ENCODE results near the gene CBX1.

The CBX1 gene

GRCh38 chr17:48101012-48101720 is at the start of gene CBX1:
Gene CBX1, minus strand, starts transcription at chr17:48101478. Its CDS starts 24,474 bp downstream, at chr17:48077004.
- no peak for FAIRE-seq
- peak; percentile 88 for DNase-seq (ENCODE audit: low spot score)

GRCh38 chr17:48150597-48151001 is 49.3 kb upstream of the CBX1 start:
- no peak for FAIRE-seq
- DNase-seq (ENCODE audit: low spot score): no peak

- DNase-seq (ENCODE audit: low spot score) (no peak), FAIRE-seq (no peak)
Observed at GRCh38 chr17:48149787-48150463, 48.6 kb upstream of the CBX1 start.

DNA sequence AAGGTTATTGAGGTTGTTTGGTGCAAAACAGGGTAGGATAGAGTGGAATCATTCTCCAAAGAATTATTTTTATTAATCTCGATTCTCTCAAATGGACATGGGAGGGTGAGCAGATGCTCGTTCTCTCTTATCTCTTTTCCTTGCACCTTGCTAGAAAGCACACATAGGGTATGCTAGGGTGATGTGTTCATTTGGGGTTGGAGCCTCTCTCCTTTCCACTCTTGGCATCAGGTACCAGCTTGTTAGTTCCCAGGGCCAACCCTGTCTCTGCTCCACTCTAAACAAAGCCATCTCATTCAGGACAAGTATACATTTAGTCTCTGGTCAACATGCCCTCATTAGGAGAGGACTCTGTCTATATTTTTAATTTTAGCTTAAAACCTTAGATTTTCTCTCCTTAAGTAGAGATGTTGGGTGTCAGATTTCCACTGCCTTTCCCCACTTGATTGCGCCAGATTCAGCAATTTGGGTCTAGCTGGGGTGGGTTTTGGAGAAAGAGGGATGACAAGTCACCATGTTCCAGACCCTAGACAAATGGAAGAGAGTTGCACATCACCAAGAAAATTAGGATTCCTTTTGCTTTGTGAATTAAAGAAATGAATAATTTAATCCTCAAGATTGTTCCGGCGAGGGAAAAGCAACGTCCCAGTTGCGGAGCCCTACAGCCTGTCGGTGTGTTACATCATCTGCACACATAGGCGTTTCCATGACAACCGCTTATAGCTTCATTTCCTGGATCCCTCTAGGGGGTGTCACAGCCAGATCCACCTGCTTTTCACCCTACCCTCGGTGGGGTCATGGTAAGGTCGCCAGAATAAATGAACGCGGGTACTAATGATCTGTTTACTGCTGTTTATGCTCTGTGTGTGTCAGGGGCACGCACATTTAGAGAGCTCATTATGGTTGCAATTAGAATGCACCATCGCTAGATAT is 47.8 kb upstream of the CBX1 start:
- no peak for DNase-seq (ENCODE audit: low spot score)
- no peak for FAIRE-seq

DNA sequence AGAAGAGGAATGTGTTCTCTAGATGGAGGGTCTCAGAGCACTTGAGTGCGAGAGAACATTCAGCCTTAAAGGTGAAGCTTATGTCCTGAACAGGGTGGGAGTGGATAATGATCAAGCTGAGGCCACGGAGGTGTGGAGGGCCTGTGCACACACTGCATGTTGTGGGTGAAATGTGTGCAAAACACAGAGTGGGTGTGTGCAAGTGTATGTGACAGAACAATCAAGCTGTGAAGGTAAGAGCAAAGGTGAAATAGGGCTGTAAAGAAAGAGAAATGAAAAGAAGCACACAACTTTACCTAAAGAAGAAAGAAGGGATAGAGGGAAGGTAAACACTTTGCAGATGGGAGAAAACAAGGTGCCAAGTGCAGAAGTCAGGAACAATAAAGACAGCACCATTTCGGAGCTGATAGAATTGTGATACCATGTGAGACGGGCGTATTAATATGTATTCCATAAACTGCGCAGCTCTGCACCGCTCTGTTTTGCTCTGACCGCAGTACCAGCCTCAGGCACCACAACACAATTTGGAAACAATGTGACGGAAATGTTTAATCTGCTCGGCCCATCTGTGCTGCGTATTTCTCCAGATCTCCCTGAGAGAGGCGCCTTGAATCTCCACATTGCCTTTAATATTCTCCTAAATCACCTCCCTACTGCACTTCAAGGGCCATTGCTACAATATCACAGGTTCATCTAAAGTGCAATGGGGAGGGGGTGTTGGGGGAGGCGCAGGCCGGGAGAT is 46.9 kb upstream of the CBX1 start:
- DNase-seq (ENCODE audit: low spot score): no peak
- FAIRE-seq: no peak

GRCh38 chr17:48144976-48145798 is 43.9 kb upstream of the CBX1 start:
- FAIRE-seq (no peak), DNase-seq (ENCODE audit: low spot score) (no peak)

DNA sequence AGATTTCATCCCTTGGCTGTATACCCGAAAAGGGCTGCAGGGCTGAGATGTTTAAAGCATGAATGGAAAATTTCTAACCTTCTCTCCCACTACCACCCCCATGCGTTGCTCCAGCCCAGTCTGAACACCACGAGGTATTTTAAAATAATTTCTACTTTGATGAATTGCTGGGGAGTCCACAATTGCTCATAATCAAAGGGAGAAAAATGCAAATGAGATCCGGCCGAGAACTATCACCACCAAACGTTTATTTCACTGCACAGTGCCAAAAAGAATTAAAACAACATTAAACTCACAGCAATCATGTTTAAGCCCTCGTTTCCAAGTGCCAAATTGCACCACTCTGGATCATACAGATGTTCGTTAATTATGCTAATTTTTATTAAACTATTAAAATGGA is 43.0 kb upstream of the CBX1 start:
- DNase-seq (ENCODE audit: low spot score) (no peak), FAIRE-seq (no peak)

DNA sequence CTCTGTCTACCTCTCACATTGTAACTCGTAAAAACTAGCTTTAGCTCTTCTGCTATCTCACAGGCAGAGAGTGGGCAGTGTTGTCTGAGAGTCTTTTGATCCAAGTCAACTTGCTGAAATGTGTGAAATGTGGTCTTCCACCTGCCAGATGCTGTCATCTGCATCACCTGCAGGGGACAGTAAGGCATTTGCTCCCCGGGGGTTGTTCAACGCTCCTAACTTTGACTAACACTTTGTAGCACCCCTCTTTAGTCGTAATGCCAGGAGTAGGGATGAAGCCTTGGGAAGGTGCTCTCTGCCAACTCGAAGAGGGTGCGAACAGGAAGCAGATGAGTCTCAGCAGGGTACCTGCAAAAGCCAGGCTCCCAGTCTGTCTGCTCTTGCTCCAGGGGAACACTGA is 42.4 kb upstream of the CBX1 start:
- no peak for FAIRE-seq
- no peak for DNase-seq (ENCODE audit: low spot score)

- FAIRE-seq (no peak), DNase-seq (ENCODE audit: low spot score) (no peak)
Observed at GRCh38 chr17:48139944-48140343, 38.7 kb upstream of the CBX1 start.

GRCh38 chr17:48137656-48138055 is 36.4 kb upstream of the CBX1 start:
- no peak for FAIRE-seq
- DNase-seq (ENCODE audit: low spot score): no peak

DNA sequence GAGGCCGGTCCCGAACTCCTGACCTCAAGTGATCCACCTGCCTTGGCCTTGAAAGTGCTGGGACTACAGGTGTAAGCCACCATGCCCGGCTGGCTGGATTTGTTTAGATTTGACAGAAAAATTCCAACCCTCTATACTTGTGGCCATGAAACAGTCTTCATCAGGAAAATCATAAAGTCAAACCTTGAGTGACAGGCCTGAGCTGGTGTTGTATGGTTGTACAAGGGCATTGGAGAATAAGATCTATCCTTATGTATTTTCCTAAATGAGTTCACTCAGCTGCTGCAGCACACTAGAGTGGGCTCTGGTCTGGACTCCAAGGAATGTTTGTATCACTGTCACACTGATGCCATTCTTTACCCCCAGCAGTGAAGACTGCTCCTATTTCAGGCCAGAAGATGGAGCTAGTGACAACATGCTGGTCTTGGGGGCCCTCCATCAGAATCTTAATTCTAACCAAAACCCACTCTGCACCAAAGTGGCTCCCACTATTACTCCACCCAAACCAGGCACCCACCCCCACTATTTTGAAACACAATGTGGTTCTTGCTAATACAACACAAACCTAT is 33.7 kb upstream of the CBX1 start:
- DNase-seq (ENCODE audit: low spot score) (no peak), FAIRE-seq (no peak)

DNA sequence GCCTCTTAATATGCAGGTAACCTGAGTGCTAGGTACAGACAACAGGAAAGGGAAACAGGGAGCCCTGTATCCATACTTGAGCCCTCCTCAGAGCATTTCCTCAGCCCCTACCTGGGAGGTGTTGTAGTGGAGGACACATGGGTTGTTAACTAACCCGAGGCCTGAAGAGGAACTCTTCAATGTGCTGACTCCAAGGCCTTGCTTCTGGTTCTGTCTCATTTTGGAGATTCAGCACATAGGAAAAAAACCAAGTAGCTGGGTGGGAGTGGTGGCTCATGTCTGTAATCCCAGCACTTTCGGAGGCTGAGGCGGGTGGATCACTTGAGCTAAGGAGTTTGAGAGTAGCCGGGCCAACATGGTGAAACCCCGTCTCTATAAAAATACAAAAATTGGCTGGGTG is 31.1 kb upstream of the CBX1 start:
- FAIRE-seq (no peak), DNase-seq (ENCODE audit: low spot score) (no peak)

GRCh38 chr17:48131216-48131824 is 30.0 kb upstream of the CBX1 start:
- peak; percentile 41 for DNase-seq (ENCODE audit: low spot score)
- FAIRE-seq: peak; percentile 59

DNA sequence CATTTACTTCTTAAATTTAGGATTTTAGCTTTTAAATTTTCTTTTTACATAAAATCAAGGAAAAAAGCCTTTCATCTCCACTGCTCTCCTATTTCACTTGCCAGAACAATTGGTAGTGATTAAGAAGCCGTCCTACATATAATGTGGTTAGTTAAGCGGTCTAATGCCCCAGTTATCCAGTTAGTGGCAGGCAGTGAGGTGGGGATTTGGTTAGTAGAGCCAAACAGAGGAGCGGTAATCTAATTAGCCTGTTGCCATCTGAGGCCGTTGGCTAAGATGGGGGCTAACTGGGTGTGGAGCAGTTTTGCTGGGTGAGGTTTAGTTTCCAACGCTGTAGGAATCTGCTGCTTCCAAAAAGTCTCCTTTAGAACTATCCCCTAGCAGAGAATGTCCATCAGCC is 28.7 kb upstream of the CBX1 start:
- no peak for FAIRE-seq
- DNase-seq (ENCODE audit: low spot score): no peak

DNA sequence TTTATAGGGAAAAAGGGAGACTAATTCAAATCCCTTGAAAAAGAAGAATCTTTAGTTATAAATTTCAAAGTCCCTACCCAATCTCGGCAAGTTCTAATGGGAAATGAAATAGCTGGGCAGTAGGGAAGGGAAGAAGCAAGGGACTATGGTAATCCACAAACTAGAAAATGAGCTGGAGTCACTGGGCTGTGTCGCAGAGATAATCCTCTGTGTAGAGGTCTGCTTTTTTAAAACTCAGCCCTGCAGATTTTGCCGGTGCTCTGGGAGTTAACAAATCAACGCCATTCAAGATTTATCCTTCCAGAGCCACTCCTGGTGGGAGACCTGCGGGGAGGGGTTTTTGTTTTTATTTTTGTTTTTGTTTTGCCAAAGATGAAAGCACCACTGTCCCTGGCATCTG is 27.1 kb upstream of the CBX1 start:
- FAIRE-seq (no peak), DNase-seq (ENCODE audit: low spot score) (no peak)

GRCh38 chr17:48127371-48128051 is 26.2 kb upstream of the CBX1 start:
- DNase-seq (ENCODE audit: low spot score): peak; percentile 83
- FAIRE-seq: peak; percentile 86

GRCh38 chr17:48126532-48126850 is 25.2 kb upstream of the CBX1 start:
- no peak for DNase-seq (ENCODE audit: low spot score)
- FAIRE-seq: no peak

DNA sequence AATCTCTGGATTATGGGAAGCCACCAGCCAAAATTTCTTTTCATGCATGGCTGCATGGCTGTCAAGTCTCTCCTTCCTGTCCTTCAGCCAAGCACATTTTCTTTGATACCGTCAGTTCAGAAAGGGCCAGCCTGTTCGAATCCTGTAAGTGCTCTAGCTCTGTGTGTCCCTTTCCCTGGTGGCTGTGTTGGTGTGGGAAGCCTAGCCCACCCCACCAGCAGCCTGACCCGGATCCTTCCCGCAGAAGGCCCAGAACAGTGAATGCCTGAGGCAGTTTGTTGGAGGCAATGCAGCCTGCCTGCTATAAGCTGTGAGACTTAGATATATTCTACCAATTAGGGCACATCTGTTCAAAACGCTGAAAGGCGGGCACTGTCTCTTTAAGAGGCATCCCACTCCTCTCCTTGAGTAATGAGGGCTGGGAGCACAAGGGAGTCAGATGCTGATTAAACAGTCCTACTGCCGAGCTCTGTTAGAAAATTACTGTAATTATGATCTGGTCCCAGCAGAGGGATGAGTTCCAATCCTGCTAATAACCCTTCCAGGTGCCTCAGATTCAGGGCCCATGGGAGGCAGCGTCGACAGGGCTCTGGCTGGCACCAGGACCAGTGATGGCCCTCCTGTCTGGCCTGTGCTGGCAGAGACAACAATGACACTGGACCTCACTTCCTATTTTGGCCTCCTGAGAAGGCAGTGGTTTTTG is 24.7 kb upstream of the CBX1 start:
- FAIRE-seq: no peak
- DNase-seq (ENCODE audit: low spot score): no peak
